K562 (cell line): ENCODE measurements around the gene PWP2. TPM values are rescaled to one million over a fixed set of nuclear protein-coding genes. Genes with fewer than 3 reads are reported as not detected.

ENCODE experiments used
- RBM39 ChIP-seq: fragments of 200-400 bp; formaldehyde crosslinking; optimal IDR thresholded peaks from 2 replicates; pipeline ENCODE3; 2018; ENCODE audit warnings: low read depth, low read length
- ZNF780A ChIP-seq: fragments of 250-450 bp; sonication (Bioruptor Pico); IDR thresholded peaks from 2 replicates; pipeline ENCODE4 v1.5.0; 2021; ENCODE audit warnings: mild to moderate bottlenecking
- polyA plus RNA-seq, 8 experiments: library from polyadenylated mRNA; depleted of rRNA in 4 of 8; stranded (reverse) in 5 of 8; unstranded in 3 of 8; fragments of >200 nt; fragmentation: Nextera tagmentation in 2 of 8; fragmentation: Illumina TruSeq in 1 of 8; extraction: Ambion mirVana in 2 of 8; extraction: Trizol in 1 of 8; gene quantifications; 2 replicates each; pipeline versions ENCODE4 v1.2.1 to v1.2.3, GENCODE V29; 2011 to 2014; ENCODE audit warnings: inconsistent platforms in 1 of 8, missing spikeins in 1 of 8
- total RNA-seq, 7 experiments: library from RNA; depleted of rRNA in 6 of 7; stranded (reverse); fragments of >200 nt in 6 of 7; fragmentation: Illumina TruSeq in 2 of 7; extraction: Trizol in 2 of 7; gene quantifications; 2 replicates each; pipeline versions ENCODE4 v1.2.1 to v1.2.3, GENCODE V29; 2011 to 2021; ENCODE audit warnings: low replicate concordance in 1 of 7
- TF ChIP-seq, protein P1 (sequence below): fragments of 250-450 bp; sonication (Bioruptor Pico); IDR thresholded peaks from 2 replicates; pipeline ENCODE4 v1.4.0; 2020; ENCODE audit warnings: mild to moderate bottlenecking
- TF ChIP-seq, protein P2 (sequence below): fragments of 450-650 bp; IDR thresholded peaks from 2 replicates; pipeline ENCODE4 v1.7.1; 2018; ENCODE audit warnings: mild to moderate bottlenecking, low read depth; ENCODE audit not compliant: partially characterized antibody

Gene PWP2
- total and polyA plus RNA-seq, 9 of the 15 experiments (the other 6 are each of a cell fraction or from before 2014, with no cell fraction given): 0.72 to 57.6 (median 31.1) TPM

DNA sequence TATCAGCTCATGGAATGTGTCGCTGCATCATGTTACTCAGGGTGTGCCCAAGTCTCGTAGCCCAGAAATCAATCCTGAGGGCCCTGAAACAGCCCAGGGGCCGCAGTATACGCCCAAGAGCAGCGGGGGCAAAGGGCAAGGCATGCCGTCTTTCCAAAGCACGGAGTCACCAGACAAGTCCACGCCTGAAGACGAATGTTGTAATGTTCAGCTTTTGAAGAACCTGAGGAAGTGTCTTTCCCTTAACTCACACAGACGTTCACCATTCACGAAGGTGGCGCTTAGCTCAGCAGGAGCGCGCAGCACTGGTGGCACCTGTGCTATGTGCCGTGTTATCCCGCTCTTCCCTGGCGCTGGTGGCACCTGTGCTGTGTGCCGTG is 18.8 kb upstream of the PWP2 start (continued):
- TF ChIP-seq, protein P1, sequence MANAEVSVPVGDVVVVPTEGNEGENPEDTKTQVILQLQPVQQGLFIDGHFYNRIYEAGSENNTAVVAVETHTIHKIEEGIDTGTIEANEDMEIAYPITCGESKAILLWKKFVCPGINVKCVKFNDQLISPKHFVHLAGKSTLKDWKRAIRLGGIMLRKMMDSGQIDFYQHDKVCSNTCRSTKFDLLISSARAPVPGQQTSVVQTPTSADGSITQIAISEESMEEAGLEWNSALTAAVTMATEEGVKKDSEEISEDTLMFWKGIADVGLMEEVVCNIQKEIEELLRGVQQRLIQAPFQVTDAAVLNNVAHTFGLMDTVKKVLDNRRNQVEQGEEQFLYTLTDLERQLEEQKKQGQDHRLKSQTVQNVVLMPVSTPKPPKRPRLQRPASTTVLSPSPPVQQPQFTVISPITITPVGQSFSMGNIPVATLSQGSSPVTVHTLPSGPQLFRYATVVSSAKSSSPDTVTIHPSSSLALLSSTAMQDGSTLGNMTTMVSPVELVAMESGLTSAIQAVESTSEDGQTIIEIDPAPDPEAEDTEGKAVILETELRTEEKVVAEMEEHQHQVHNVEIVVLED (CRISPR knock-in tag): no peak
- TF ChIP-seq RBM39 (no peak), ZNF780A (CRISPR knock-in tag) (no peak)
- TF ChIP-seq, protein P2, sequence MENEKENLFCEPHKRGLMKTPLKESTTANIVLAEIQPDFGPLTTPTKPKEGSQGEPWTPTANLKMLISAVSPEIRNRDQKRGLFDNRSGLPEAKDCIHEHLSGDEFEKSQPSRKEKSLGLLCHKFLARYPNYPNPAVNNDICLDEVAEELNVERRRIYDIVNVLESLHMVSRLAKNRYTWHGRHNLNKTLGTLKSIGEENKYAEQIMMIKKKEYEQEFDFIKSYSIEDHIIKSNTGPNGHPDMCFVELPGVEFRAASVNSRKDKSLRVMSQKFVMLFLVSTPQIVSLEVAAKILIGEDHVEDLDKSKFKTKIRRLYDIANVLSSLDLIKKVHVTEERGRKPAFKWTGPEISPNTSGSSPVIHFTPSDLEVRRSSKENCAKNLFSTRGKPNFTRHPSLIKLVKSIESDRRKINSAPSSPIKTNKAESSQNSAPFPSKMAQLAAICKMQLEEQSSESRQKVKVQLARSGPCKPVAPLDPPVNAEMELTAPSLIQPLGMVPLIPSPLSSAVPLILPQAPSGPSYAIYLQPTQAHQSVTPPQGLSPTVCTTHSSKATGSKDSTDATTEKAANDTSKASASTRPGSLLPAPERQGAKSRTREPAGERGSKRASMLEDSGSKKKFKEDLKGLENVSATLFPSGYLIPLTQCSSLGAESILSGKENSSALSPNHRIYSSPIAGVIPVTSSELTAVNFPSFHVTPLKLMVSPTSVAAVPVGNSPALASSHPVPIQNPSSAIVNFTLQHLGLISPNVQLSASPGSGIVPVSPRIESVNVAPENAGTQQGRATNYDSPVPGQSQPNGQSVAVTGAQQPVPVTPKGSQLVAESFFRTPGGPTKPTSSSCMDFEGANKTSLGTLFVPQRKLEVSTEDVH: no peak
- TF ChIP-seq, all 486 proteins: peak for 2
